GM23248 (cell line): Measurements from ENCODE around the gene KCNK17. TPM values are rescaled to one million over a fixed set of nuclear protein-coding genes. Genes with fewer than 3 reads are reported as not detected.

ENCODE experiments used
- DNase-seq: peaks from one replicate; pipeline ENCODE4 v3.0.0-alpha.2; 2015
- H2AFZ ChIP-seq: fragments of 200-600 bp; sonication (generic); 2 replicates; pipeline ENCODE4 v1.6.1; 2016; ENCODE audit warnings: antibody characterized with exemption
- H3F3A ChIP-seq: fragments of 200-600 bp; sonication (generic); 2 replicates; pipeline ENCODE4 v1.6.1; 2016; ENCODE audit warnings: mild to moderate bottlenecking, antibody characterized with exemption, mixed run types; ENCODE audit not compliant: insufficient read depth
- H3K27ac ChIP-seq: fragments of 200-600 bp; sonication (generic); 2 replicates; pipeline ENCODE4 v1.5.1; 2016; ENCODE audit warnings: mild to moderate bottlenecking
- H3K27me3 ChIP-seq: fragments of 200-600 bp; sonication (generic); replicated peaks from 2 replicates; pipeline ENCODE4 v1.6.1; 2016; ENCODE audit warnings: mild to moderate bottlenecking; ENCODE audit not compliant: insufficient read depth
- H3K36me3 ChIP-seq: fragments of 200-600 bp; sonication (generic); 2 replicates; pipeline ENCODE4 v1.6.1; 2016; ENCODE audit warnings: low read depth, mild to moderate bottlenecking
- H3K4me1 ChIP-seq: fragments of 200-600 bp; sonication (generic); 2 replicates; pipeline ENCODE4 v1.6.1; 2016; ENCODE audit warnings: mild to moderate bottlenecking; ENCODE audit not compliant: insufficient read depth
- H3K4me2 ChIP-seq: fragments of 200-600 bp; sonication (generic); one replicate; pipeline ENCODE4 v1.6.1; 2016; ENCODE audit warnings: mild to moderate bottlenecking; ENCODE audit not compliant: unreplicated experiment
- H3K4me3 ChIP-seq: fragments of 200-600 bp; sonication (generic); 2 replicates; pipeline ENCODE4 v1.5.1; 2016; ENCODE audit warnings: mild to moderate bottlenecking
- H3K79me2 ChIP-seq: fragments of 200-600 bp; sonication (generic); 2 replicates; pipeline ENCODE4 v1.6.1; 2016; ENCODE audit warnings: mild to moderate bottlenecking; ENCODE audit not compliant: insufficient read depth
- H3K9ac ChIP-seq: fragments of 200-600 bp; sonication (generic); 2 replicates; pipeline ENCODE4 v1.6.1; 2016; ENCODE audit warnings: mild to moderate bottlenecking
- H3K9me2 ChIP-seq: fragments of 200-600 bp; sonication (generic); 2 replicates; pipeline ENCODE4 v1.6.1; 2016; ENCODE audit warnings: mixed run types, mild to moderate bottlenecking, moderate library complexity; ENCODE audit not compliant: insufficient read depth
- H3K9me3 ChIP-seq: fragments of 200-600 bp; sonication (generic); one replicate; pipeline ENCODE4 v1.6.1; 2017; ENCODE audit warnings: low read depth
- H4K20me1 ChIP-seq: fragments of 200-600 bp; sonication (generic); 2 replicates; pipeline ENCODE4 v1.6.0; 2016; ENCODE audit not compliant: insufficient read depth
- EZH2 ChIP-seq: fragments of 200-600 bp; sonication (generic); IDR thresholded peaks from 2 replicates; pipeline ENCODE4 v1.6.1; 2018; ENCODE audit warnings: antibody characterized with exemption, mild to moderate bottlenecking; ENCODE audit not compliant: insufficient read depth, poor library complexity, severe bottlenecking
- EZH2phosphoT487 ChIP-seq: fragments of 200-600 bp; sonication (generic); IDR thresholded peaks from 2 replicates; pipeline ENCODE4 v1.6.1; 2018; ENCODE audit warnings: antibody characterized with exemption, moderate library complexity, mild to moderate bottlenecking, low read depth; ENCODE audit not compliant: insufficient read depth
- WGBS, 2 experiments: methylation state at CpG; one replicate each; pipeline ENCODE4 v1.1.6; 2015 to 2017; ENCODE audit warnings: low lambda C conversion rate in 2 of 2, low coverage in 1 of 2; ENCODE audit errors: missing lambda C conversion rate in 2 of 2; 5-methylcytosine and 5-hydroxymethylcytosine counted together
- in situ Hi-C: fragments of 300-500 bp; cut with MboI; formaldehyde crosslinking; loops from 2 replicates; pipeline ENCODE4 v1.15.0; 2020
- polyA plus RNA-seq: library from polyadenylated mRNA; unstranded; fragments of >200 nt; fragmentation: Nextera tagmentation; extraction: Ambion mirVana; gene quantifications from 2 replicates; pipeline ENCODE4 v1.2.1, GENCODE V29; 2016
- total RNA-seq: library from RNA; depleted of rRNA; stranded (reverse); fragments of >200 nt; shearing (Covaris generic); gene quantifications from 2 replicates; pipeline ENCODE4 v1.2.3, GENCODE V29; 2014

Gene KCNK17
- total and polyA plus RNA-seq, 2 experiments from 2014 or later, result not detected

GRCh38 chr6:39360378-39360777 lies 46.2 kb upstream of the KCNK17 start:
- H3K9ac ChIP-seq, result no peak overlapping the region
- H3K4me2 ChIP-seq, result no peak overlapping the region
- peaks cover 7% of the 10 kb centered on the region for H3K4me1 ChIP-seq
- TF ChIP-seq EZH2phosphoT487 (no peak), EZH2 (no peak)
- no peak overlapping the region for H3K4me3 ChIP-seq
- WGBS, 2 experiments, result 79 to 85% methylated on average over 9 of the region's 9 CpGs
- H4K20me1 ChIP-seq, result no peaks in the 10 kb centered on the region
- no peak for DNase-seq
- no peaks in the 10 kb centered on the region for H3K27me3 ChIP-seq
- in situ Hi-C loops, result loop anchor here (10.0 to 25.0 kb wide), 2 partner anchors 954 to 1477 kb away; no protein-coding TSS in a partner anchor
- H3K9me2 ChIP-seq, result no peaks in the 10 kb centered on the region
- H3F3A ChIP-seq, result no peaks in the 10 kb centered on the region
- H3K9me3 ChIP-seq, result no peaks in the 10 kb centered on the region
- H3K36me3 ChIP-seq, result no peaks in the 10 kb centered on the region
- H3K27ac ChIP-seq, result no peak overlapping the region
- H3K79me2 ChIP-seq, result no peaks in the 10 kb centered on the region
- no peak overlapping the region for H2AFZ ChIP-seq

GRCh38 chr6:39357998-39358686 lies 43.9 kb upstream of the KCNK17 start:
- peak; percentile 41 for DNase-seq
- Histone ChIP-seq H3K36me3 (no peaks in the 10 kb centered on the region), H3K4me2 (no peak overlapping the region), H3K4me3 (no peak overlapping the region), H4K20me1 (no peaks in the 10 kb centered on the region), H3K27me3 (no peaks in the 10 kb centered on the region), H3K27ac (no peak overlapping the region), H2AFZ (no peak overlapping the region), H3K4me1 (0 out of 2 replicates have a peak, but pooled peaks cover 2% of the 10 kb centered on the region), H3K9ac (no peak overlapping the region), H3K9me2 (no peaks in the 10 kb centered on the region), H3K9me3 (no peaks in the 10 kb centered on the region), H3F3A (no peaks in the 10 kb centered on the region), H3K79me2 (no peaks in the 10 kb centered on the region)
- TF ChIP-seq EZH2, result no peak
- no peak for TF ChIP-seq EZH2phosphoT487
- WGBS, 2 experiments, result 76 to 79% methylated on average over 7 of the region's 7 CpGs
- in situ Hi-C loops, result loop anchor here (10.0 to 25.0 kb wide), 2 partner anchors 1479 to 1687 kb away; partner anchors contain the start of gene TSPO2

- Histone ChIP-seq H3F3A (no peaks in the 10 kb centered on the region), H3K79me2 (no peaks in the 10 kb centered on the region), H3K36me3 (no peaks in the 10 kb centered on the region), H3K9me2 (no peaks in the 10 kb centered on the region), H3K4me1 (no peaks in the 10 kb centered on the region), H3K4me2 (no peak overlapping the region), H4K20me1 (no peaks in the 10 kb centered on the region), H3K4me3 (no peak overlapping the region), H3K27ac (no peak overlapping the region), H3K9me3 (no peaks in the 10 kb centered on the region), H2AFZ (no peak overlapping the region), H3K9ac (no peak overlapping the region), H3K27me3 (no peaks in the 10 kb centered on the region)
- 77 to 79% methylated on average over 5 to 7 of the region's 7 CpGs for WGBS, 2 experiments
- TF ChIP-seq EZH2 (no peak), EZH2phosphoT487 (no peak)
- in situ Hi-C loops, result loop anchor here (10.0 to 25.0 kb wide), 2 partner anchors 1483 to 1691 kb away; partner anchors contain the start of gene TSPO2
- DNase-seq, result no peak
Observed at GRCh38 chr6:39353698-39354315, 39.6 kb upstream of the KCNK17 start.

- Histone ChIP-seq H3K9ac (no peak overlapping the region), H4K20me1 (no peaks in the 10 kb centered on the region), H3K9me3 (no peaks in the 10 kb centered on the region), H3K9me2 (no peaks in the 10 kb centered on the region), H3K4me2 (no peak overlapping the region), H3F3A (no peaks in the 10 kb centered on the region), H3K4me3 (no peak overlapping the region), H3K79me2 (no peaks in the 10 kb centered on the region), H3K4me1 (no peaks in the 10 kb centered on the region), H3K27ac (no peak overlapping the region), H3K27me3 (no peaks in the 10 kb centered on the region), H2AFZ (no peak overlapping the region), H3K36me3 (no peaks in the 10 kb centered on the region)
- no peak for DNase-seq
- WGBS, 2 experiments, result 78% methylated on average over 13 of the region's 13 CpGs
- in situ Hi-C loops, result loop anchor here (10.0 to 25.0 kb wide), 2 partner anchors 1486 to 1694 kb away; partner anchors contain the start of gene TSPO2
- TF ChIP-seq EZH2phosphoT487 (no peak), EZH2 (no peak)
Observed at GRCh38 chr6:39350723-39351505, 36.7 kb upstream of the KCNK17 start.
